ENCODE data around the gene RNF212. TPM values are rescaled to one million over a fixed set of nuclear protein-coding genes. Genes with fewer than 3 reads are reported as not detected.

Gene RNF212
- total RNA-seq, 1 experiment from 2014 or later: not detected

Small RNA genes within 50 kb of the gene (small RNA-seq; reads per million reads assigned to genes)
- gene RF00554: not detected

Other genes with a start within 250 kb of the RNF212 start
- gene GAK, start 181.2 kb downstream of the RNF212 start, total RNA-seq (2014; rRNA removed; shearing (Covaris generic)): 101 and 121 TPM in 2 replicates
- gene TMEM175, start 181.1 kb downstream of the RNF212 start, total RNA-seq (2014; rRNA removed; shearing (Covaris generic)): 23.1 and 25.7 TPM in 2 replicates
- 7.1 and 11.5 TPM in 2 replicates for gene DGKQ, start 140.0 kb downstream of the RNF212 start, total RNA-seq (2014; rRNA removed; shearing (Covaris generic))
- 8.2 and 10.1 TPM in 2 replicates for gene IDUA, start 126.5 kb downstream of the RNF212 start, total RNA-seq (2014; rRNA removed; shearing (Covaris generic))
- 0.13 and 0.27 TPM in 2 replicates for gene SLC26A1, start 120.2 kb downstream of the RNF212 start, total RNA-seq (2014; rRNA removed; shearing (Covaris generic))
- 49.4 and 62.9 TPM in 2 replicates for gene FGFRL1, start 101.9 kb downstream of the RNF212 start, total RNA-seq (2014; rRNA removed; shearing (Covaris generic))
- gene SPON2, start 59.0 kb upstream of the RNF212 start, total RNA-seq (2014; rRNA removed; shearing (Covaris generic)): 0.20 TPM in 1 of 2 replicates, not detected in the other
- gene CTBP1, start 135.6 kb upstream of the RNF212 start, total RNA-seq (2014; rRNA removed; shearing (Covaris generic)): 205 and 256 TPM in 2 replicates
- 97.3 and 124 TPM in 2 replicates for gene MAEA, start 176.3 kb upstream of the RNF212 start, total RNA-seq (2014; rRNA removed; shearing (Covaris generic))
- 4.6 and 7.1 TPM in 2 replicates for gene UVSSA, start 233.6 kb upstream of the RNF212 start, total RNA-seq (2014; rRNA removed; shearing (Covaris generic))

Data from HT1080 (cell line).